Amniotic epithelial cell (primary cell): ENCODE data around the gene ZNF536.

Experiments used
- DNase-seq: peaks from one replicate; pipeline ENCODE4 v3.0.0-alpha.2; 2010; ENCODE audit warnings: low read depth

Gene ZNF536

DNA sequence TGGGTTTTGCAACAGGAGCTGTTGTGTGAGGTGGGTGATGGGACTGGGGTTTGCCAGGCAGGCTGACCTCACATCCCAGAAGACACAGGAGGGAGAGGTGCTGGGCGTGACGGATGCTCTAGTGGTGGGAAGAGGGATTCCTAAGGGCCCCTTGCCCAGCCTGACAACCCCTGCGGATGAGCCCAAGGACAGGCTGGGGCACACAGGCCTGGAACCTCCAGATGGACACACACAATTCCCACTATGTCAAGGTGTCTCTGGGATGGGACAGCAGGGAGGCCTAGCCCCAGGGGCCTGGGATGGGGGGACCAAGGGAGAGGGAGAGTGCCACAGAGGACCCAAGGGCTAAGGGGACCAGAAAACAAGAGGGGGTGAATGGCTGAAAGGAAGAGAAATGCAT, 191.5 kb downstream of the ZNF536 start:
- DNase-seq, result no peak

DNA sequence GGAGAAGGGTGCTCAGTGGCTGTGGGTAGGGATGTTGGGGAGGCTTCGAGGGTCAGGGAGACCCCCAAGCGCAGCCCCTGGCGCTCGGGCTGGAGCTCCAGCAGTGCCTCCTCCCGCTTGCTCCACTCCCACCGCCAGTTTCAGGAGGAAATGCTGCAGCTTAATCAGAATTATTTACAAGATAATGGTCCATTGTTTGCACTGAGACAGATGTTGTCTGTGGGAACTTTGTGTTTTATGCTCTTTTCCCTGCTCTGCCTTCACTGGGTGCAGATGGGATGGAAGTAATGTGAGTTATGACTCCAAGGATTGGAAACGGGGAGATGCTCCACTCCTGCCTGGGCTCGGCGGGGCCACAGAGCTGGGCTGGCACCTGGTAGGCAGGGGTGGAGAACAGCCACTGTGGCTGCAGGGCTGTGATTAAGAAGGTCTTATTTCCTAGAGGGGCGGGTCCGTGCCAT, 192.4 kb downstream of the ZNF536 start:
- no peak for DNase-seq

DNA sequence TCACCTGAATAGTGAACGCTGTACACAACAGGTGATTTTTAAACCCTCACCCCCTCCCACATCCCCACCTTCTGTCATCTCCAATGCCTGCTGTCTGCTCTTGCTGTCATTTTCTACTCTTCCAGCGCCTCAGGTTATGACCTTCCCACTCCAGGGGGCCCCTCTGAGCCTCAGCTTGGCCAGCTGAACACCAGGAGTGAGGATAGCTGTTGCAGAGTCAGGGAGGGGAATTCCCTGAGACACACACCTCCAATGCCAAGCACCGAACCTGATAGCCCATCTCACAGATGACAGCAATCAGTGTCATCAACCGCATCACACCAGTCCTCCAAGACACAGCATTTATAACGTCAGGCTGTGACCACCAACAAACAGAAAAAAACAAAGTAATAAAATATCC, 193.5 kb downstream of the ZNF536 start:
- DNase-seq, result no peak

GRCh38 chr19:30566681-30567420, 194.7 kb downstream of the ZNF536 start:
- DNase-seq, result no peak

DNA sequence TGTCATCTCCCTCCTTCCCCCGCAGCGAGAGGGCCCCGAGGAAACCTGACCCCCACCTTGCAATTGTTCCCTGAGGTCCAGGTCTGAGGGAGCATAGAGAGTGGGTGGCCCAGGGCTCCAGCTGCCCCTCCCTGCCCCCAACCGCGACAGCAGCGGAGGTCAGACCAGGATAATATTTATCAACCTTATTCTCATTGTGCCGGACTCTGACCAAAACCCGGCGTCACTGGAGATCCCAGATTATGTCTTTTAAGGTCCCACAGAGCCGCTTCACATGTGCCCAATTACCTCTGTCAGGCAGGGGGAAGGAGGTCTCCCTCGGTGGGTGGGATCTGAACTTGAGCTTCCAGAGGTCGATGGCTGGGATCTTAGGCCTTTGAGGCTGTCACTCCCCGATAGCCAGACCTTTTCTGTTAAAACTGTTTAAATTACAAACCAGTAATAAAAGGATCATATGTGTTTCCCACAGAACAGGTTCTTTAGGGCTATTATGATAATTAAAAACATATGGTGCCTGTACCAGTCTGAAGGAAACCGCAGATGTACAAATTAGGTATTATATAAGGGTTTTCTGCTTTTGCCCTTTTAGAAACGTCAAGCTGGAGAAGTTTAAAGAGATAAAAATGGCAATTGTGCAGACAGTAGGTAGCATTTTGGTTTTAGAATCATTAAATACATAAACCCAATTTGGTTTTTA, 195.5 kb downstream of the ZNF536 start:
- DNase-seq, result no peak

DNA sequence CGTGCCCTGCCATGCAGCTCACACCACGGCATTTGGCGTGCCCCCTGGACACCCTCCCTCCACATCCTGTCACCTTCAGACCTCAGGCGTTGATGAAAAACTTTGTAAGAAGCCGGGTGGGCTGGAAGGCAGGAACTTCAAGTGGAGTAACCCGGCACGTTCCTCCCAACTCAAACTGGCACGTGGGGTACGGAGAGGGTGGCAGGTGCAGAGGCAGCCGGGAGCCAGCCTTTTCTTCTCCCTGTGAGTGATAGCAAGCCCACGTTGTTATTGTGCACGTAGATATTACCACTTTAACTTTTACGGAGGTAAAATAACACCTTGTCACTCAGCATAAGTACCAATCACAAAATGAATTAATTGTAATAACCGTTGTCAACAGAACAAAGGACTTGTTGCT, 198.0 kb downstream of the ZNF536 start:
- DNase-seq, result no peak

DNA sequence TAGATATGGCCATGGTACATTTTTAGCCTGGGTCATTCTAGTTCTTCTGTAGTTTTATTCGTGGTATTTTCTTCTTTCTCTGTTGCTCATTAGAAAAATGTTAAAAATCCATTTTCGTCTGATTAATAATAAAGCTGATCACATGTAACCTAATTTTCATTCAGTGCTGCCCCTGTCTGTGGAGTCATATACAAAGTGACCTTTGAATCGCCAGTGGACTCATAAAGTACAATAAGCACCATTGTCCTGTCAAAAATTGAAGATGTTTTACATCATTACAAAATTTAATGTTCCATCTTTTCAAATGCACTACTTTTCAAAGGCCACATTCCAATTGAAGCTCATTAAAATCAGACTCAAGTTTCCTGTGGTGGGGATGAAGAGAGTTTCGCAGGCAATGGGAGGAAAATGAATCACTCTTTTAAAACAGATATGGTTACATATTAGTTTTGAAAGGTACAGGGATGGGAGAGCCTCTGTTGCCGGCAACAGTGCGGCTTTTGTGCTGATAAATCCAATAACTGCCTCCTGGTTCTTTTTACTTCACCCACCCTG, 205.4 kb downstream of the ZNF536 start:
- DNase-seq, result no peak

DNA sequence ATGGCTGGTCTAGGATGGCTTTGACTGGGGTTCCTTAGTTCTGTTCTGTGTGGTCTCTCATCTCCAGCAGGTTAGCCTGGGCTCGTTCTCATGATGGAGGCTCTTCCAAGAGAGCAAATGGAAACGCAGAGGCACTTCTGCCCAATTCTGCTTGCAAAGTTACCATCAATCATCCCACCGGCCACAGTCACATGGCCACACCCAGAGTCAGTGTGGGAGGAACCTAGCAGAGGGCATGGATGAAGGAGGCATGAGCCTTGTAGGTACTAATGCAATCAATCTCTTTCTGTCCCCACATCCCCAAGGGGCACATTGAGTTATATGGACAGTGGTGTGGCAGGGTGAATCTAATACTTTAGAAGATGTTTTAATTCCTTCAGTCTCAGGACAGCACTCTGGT, 207.2 kb downstream of the ZNF536 start:
- DNase-seq, result no peak

DNA sequence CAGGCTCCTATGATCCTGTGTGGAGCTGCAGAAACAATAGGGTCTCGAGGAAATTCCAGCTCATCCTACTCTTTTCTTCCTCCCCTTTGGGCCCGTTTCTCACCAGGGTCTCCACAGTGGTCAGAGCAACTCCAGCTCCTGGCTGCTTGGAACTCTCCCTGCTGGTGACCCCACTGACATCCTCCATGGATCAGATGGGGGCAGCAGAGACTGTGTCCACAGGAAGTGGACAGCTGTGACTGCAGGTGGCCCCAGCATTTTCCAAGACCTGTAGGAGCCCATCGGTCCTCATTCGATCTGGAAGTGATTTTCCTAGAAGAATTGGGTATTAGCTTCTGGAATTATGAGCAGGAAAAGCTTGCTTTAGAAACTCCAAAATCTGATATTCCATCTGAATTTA, 208.5 kb downstream of the ZNF536 start:
- no peak for DNase-seq

DNA sequence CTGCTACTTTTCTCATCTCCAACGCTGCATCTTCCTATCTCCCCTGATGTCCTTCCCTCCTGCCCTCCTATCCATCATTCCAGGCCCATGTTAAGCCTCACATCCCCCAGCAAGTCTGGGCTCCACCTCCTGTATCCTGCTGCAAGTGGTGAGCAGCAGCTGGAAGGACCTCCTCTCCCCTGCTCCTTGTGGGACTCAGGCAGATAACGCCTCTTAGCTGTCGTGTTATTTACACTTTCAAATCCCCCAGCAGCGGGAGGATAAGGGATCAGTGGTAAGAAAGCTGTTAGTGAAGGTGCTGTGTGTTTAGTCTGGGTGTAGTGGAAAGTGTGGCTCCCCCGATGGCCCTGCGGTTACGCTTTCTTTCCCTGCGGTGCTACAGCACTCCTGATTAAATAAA, 211.9 kb downstream of the ZNF536 start:
- DNase-seq, result no peak

- DNase-seq, result no peak
These were observed 215.7 kb downstream of the ZNF536 start for GRCh38 chr19:30587869-30588268.

DNA sequence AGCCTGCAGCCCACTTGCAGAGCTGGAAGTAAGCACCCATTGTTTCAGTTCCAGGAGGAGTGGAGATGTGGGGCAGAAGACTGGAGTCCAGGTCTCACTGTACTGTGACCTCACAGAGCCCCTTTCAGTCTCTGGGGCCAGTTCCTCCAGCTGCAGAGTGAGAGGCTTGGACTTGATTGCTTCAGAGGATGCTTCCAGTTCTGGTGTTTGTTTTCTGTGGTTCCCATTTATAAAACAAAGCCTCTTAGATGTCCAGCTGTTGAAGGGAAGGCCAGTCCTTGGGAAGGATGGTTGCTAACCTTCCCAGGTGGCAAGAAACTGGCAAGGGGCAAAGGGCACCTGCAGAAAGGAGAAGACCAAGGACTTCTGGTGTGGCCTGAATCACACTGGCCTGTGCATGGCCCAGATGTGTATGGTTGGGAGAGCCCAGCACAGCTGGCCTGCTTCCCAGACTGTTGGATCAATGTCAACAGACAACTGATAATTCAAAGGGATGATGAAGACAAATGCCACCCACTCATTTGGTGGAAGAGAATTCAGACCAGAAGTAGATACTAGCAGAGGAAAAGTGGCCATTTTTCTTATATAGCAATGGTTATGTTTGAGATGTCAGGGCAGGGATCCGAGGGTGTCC, 218.5 kb downstream of the ZNF536 start:
- DNase-seq, result no peak

DNA sequence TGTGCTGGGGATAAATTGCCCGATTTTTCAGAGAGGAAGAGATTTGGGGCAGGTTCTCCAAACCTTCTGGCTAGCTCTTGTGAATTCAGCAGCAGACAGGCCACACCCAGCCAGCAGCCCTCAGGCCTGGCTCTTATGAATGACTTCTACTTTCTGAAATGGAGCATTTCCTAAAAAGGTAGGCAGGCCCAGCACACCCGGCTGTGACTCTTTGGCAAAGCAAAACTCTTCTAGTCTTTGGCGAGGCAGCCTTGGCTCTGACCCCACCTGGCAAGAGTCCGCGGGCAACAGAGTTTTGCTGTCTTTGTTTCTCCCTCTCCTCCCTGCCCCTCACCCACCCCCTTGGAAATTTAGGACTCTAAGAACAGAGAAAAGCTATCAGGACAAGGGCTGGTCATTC, 221.2 kb downstream of the ZNF536 start:
- no peak for DNase-seq

DNA sequence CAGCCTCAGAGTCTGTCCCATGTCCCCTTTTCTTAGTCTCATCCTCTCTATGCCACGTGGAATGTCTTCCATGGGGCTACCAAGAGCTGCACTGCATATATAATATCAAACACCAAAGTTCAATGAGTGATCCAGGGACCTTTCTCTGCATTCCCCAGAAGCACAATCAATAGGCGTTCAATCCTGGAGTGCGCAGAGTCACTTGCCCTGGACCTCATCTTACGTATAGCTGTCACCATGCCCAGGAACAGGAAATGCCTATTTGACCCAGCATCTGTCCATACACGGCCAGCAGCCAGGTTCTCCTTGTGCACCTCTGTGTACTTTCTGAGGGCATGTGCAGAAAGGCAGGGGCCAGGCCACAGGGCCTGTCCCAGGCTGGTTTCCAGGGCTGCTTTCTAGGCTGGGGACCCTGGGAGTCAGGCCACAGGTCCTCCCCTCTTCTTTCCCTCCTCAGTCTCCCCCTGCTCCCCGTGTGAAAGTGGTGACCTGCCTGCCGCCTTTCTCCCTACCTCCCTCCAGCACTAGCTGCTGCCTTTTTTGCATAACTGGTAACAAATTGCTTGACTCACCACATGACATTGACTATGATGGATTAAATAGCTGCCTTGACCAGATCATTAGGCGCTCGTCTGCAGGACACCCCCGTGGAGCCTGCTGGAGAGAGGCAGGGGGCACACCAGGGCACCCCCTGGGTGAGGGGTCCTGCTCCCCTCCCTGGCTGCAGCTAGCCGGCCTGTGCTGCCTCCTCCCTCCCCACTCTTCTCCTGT, 222.0 kb downstream of the ZNF536 start:
- DNase-seq, result no peak

DNA sequence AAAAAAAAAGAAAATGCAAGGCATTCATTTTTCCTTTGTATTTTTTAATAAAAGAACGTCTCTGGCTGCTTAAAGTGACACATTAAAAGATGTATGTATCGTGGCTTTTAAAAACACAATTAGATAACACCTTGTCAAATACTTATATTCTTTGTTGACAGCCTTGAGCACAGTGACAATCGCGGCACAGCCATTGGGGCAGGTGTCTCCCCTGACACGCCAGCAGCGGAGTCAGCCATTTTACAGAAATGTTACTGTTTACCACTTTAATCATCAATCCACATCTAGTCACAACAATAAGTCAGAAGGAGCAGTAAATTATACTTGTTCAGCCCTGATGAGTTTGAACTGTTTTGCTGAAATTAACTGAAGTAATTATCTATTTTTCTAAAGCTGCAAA, 224.1 kb downstream of the ZNF536 start:
- DNase-seq, result no peak

GRCh38 chr19:30596813-30597399, 224.7 kb downstream of the ZNF536 start:
- DNase-seq, result no peak

DNA sequence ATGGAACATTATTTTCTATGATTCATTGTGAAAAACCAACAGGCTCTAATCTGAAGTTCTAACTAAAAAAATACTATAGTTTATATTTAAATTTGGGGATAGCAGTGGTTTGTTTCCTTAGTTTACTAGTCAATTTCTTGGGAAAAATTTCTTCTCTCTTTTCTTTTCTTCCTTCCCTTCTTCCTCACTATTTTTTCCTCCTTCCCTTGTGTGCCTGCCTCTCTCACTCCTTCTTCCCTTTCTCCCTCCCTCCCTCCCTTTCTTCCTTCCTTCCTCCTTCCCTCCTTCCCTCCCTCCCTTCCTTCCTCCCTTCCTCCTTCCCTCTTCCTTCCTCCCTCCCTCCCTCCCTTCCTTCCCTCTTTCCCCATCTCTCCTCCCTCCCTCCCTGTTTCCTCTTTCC, 226.5 kb downstream of the ZNF536 start:
- DNase-seq, result no peak

GRCh38 chr19:30602661-30603350, 230.6 kb downstream of the ZNF536 start:
- DNase-seq, result no peak

GRCh38 chr19:30604657-30605056, 232.5 kb downstream of the ZNF536 start:
- DNase-seq, result no peak

- DNase-seq, result no peak
These were observed 233.1 kb downstream of the ZNF536 start for GRCh38 chr19:30605333-30605732.
